HG03097 (cell line): Measurements from ENCODE around the gene MAS1L.

ENCODE experiments used
- ATAC-seq: cut with Tn5 transposase; IDR thresholded peaks from one replicate; pipeline ENCODE4 v1.9.1; 2021; ENCODE audit not compliant: unreplicated experiment, low FRiP score

Gene MAS1L

DNA sequence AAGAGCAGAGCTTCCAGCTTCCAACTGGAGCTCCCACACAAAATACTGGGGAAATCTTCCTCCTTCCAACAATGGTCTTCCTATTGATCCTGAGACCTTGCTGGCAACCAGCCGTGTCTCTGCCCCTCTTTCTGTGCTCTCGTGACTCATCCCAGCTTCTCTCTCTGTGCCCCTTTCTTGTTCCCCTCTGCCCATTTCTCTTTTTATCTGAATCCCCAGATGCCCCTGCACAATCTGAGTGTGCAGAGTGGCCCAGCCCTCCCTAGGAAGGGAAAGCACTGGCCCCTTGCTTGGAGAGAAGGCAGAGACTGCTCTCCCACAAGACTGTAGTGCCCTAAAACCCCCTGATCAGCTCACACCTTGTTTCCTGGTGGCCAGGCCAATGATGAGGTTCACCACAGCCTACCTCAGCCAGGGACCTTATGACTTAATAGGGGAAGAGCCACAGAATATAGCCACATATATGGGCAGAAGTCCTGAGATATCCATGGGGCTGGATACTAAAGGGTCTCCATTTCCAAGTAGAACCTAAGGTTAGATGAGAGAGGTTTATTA, 23.1 kb upstream of the MAS1L start:
- ATAC-seq = no peak

DNA sequence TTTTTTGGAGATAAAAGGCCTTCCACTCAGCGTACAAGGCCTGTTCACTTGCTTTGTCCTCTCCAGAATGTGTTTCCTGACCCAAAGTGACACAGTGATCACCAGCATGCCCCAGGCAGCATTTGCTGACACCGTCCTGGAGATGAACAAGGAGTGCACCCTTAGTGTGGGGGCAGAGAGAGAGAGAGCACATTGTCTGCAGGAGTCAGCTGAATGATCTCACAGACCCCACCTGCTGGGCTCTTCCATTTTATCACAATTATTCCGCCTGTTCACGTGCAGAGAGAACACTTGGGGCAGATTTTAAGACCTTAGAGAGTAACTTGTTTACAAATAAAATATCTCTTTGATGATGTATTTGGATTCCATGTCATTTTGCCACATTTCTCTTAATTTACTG, 22.4 kb upstream of the MAS1L start:
- ATAC-seq = no peak

DNA sequence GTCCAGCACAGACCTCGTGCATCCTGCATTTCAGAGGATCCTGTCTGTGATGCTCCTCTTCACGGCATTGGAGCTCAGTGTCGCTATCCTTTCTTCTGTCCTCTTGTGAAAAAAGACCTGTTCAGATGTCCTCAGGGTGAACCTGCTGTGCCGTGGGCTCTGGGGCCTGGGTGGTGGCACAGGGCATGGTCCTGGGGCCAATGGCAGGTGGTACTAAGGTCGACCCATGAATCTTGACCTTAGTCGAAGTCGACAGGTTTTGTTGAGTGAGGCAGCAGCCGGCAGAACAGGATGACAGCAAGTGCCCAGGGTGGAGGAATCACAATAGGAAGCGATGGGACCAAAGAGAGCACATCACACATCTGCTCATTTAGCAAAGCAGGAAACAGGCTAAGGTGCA, 22.0 kb upstream of the MAS1L start:
- ATAC-seq = no peak

DNA sequence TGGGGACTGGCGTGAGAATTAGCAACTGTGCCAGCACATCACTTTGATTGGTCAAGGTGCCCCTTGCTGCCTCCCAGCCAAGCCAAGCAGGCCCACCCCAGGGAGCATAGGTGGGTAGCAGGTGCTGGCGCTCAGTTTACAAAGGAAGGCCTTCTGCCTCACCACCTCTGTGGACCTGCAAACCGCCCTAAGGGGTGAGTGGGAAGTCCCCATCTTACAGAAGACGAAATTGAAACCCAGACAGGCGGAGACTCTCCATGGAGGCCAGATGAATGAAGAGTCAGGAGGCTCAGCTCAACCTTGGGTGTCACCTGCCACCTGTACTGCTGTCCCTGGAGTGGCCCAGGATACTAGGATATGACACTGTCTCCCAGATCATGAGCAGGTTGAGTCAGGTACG, 21.5 kb upstream of the MAS1L start:
- ATAC-seq = no peak

DNA sequence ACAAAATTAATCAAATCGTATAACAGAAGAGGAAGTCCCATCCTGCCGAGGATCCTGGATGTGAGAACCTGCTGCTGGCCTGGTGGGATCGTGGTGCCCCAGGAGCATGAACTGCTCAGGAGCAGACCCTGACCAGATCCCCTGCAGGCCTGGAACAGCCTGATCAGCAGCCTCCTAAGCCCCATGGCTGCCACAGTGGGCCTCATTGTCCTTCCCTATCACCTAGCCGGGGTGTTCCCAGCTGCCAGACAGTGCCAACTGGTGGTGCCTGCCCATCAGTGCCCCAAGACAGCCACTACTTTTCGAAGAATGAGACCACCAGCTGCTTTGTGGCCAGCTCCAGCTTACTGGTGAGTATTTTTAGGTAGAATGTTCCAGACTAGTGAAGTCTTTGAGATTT, 19.6 kb upstream of the MAS1L start:
- no peak for ATAC-seq

DNA sequence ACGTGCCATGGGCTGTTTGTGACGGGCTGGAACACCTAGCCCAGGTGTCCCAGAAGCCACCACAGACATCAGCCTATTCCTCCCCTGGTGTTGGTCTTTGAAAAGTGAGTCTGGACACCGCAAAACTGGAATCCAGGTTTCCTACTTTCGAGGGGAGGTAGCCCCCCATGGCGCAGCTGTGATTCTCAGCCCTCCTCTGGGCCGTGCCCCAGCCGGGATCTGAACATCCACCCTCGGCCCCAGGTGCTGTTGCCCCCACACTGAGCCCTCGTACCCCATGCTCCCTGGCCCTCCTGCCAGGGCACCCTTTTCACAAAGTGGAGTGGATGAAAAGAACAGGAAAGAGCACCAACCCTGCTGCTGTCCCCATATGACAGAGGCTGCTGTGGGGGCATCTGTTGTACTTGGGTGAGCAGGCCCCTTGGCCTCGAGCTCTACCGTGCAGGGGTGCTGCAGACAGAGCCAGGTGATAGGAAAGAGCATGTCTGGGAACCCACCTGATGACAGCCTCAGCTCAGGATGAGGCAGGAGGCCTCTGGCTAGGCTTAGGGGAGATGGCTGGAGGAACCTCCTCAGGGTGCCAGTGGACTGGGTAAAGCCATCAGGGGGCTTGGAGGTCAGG, 18.8 kb upstream of the MAS1L start:
- no peak for ATAC-seq

DNA sequence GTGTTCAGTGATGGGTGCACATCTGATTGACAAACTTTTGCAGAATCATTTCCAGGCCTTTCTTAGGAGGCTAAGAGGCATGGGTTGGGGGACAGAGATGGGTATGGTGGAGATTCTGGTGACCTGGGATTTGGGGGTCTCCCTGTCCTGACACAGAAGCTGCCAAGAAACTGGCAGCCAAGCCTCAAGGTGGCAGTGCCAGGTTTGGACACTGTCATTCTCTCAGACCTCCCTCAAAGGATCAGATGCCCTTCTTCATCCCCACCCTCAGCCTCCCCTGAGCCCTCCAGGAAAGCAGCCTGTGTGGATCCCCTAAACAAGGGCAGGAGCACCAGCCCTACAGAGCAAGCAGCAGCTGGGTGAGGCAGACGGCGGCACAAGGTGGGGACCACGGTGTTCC, 18.1 kb upstream of the MAS1L start:
- no peak for ATAC-seq

DNA sequence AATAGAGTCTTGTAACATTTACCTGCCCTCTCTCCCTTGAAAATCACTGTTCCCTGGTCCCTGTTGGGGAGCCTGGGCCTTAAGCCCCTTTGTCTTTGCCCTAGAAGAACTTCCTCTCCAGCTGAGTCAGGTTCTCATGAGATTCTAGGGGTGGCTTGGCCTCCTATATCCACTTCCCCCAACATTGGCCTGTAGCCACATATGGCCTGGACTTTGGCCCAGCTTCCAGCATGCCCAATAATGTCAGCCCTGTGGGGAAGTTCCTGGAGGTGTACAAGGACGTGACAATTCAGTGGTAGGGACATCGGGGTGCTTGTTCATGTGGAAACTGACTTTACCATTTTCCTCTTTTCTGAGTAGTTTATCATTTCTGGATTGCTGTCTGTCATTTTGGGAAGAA, 17.2 kb upstream of the MAS1L start:
- no peak for ATAC-seq

DNA sequence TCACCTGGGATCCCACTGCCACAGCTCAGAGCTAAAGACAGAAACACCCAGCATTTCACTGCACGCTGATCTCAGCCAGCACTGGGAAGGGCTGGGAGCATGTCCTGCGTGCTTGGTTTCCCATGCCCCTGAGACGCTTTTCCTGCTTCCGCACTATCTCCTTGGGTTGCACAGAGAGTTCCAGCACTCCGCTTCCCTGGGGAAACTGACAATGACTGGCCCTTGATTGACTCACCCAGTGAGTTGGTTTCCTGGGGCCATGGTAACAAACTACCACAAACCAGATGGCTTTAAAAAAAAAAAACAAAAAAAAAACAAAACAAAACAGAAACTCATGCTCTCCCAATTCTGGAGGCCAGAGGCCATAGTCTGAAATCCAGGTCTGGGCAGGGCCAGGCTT, 14.8 kb upstream of the MAS1L start:
- no peak for ATAC-seq

DNA sequence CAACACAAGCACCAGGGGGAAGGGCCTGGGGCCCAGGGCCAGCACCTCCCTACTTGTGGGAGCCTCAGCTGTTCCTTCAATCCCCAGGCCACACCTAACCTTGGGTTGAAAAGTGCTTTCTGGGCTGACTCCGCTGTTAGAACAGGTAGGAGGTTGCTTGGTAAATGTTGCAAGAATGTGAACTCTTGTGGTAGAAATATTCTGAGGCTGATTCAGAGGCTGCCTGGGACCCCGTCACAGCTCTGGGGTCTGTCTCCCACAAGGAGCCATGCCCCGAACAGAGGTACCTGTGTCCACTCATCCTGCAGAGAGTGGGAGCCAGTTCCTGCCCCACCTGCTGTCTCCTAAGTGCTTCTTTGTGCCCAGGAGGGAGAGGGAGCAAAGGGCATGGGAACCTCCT, 14.4 kb upstream of the MAS1L start:
- ATAC-seq = no peak

DNA sequence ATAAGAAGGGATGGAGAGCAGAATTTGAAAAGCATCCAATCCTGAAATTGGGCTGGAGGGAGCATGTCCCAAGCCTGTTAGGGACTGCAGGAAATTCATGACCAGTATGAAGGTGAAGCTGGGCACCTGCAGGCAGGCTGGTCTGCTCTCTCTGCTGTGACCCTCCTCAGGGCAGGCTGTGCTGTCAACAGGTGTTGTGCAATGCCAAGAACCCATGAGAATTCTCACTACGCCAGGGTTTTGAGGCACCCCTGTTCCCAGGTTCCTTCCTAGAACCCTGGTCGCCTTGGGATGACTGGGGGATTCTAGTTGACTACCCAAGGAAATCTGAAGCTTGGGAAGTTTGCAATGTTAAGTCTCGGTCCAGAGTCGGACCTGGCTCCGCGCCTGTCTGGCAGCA, 13.3 kb upstream of the MAS1L start:
- ATAC-seq = no peak

DNA sequence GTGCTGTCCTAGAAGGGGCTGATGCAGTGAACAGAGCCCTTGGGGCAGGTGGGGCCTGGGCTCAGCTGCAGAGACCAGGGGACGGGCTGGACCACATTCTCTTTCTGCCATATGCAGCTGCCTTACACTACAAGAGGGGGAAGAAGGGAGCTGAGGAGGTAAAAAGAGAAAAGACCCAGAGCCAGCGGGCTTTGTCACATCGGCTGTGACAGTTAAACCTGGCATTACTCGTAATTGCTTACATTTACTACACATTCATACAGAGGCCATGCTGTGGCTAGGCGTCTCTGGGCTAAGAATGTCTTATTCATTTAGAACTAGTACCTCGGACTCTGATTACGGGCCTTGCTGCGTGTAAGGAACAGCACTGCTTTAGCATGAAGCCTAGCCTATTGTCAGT, 12.8 kb upstream of the MAS1L start:
- ATAC-seq = no peak

DNA sequence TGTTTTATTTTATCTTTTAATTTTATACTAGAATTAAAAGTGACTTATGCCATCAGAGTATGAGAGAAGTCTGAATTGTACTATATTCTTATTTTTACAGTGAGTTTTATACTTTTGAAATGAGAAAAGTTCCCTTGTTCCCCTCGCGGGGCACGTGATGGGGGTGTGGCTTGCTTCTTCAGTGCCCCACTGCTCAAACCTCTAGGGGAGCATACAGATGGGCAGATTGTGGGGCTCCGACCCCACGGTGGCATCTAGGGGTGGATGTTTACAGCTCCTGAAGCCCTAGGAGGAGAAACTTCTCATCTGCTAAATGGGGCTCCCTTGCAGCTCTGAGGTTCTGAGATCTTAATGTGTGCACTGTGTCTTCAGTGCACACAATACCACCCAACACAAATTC, 11.9 kb upstream of the MAS1L start:
- ATAC-seq = no peak

DNA sequence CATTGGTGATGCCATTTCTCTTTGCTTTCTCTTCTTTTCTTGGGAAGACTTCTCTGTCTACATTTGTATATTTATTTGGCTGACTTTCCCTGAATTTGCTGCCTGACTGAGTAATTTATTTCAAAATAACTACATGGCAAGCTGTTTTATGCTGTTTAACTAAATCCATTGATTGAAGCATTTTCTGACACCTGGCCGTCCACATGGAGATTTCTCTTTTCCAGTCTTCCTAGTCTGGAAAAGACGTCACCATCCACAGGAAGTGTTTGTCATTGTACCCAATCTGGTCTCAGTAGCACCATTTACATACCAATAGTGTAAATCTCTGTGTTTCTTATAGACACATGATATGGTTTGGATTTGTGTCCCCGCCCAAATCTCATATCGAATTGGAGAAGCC, 9.2 kb upstream of the MAS1L start:
- no peak for ATAC-seq

DNA sequence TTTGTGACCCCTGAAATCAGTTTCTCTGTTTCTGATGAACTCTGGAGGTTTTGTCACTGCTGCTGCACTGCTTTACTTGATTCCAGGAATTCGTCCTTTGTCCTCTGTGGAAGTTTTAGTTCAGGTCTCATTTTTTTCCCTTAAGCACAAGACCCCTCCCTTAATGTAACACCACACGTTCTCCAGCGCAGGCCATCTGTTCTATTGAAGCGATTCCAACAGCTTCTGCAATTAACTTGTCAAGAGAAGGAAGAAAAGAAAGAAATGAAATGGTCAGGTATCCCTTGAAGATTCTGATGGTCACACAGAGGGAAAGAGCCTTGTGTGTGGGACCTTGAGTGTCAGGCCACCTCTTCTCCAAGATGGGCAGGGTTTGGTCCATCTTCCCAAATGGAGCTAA, 7.8 kb upstream of the MAS1L start:
- ATAC-seq = no peak

DNA sequence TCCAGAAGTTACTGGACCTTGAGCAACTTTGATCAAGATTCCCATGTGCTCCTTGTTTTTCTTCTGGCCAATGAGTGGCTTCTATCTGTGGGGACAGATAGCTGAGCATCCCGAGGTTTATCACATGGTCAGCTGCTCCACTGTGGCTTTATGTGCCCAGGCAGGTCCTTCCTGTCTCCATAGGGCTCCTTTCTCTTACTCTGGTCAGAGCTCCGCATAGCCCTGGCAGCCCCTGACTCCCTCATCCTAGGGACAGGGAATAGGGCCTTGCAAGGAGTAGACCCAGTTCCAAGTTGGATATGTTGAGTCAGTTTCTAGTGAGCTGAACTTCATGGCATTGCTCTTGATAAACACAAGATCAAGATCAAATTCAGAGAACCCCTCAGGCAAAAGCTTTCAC, 6.4 kb upstream of the MAS1L start:
- no peak for ATAC-seq

DNA sequence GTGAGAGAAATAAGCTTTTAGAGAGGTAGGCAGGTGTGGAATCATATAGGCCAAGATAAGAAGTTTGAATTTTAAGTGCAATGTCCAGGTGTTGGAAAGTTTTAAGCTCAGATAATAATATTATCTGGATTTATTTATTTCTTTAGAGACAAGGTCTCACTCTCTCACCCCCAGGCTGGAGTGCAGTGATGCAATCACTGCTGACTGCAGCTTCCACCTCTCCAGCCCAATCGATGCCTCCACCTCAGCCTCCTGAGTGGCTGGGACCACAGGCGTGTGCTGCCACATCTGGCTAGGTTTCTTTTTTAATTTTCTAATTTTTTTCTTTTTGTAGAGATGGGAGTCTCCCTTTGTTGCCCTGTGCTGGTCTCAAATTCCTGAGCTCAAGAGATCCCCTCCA, 5.5 kb upstream of the MAS1L start:
- no peak for ATAC-seq

DNA sequence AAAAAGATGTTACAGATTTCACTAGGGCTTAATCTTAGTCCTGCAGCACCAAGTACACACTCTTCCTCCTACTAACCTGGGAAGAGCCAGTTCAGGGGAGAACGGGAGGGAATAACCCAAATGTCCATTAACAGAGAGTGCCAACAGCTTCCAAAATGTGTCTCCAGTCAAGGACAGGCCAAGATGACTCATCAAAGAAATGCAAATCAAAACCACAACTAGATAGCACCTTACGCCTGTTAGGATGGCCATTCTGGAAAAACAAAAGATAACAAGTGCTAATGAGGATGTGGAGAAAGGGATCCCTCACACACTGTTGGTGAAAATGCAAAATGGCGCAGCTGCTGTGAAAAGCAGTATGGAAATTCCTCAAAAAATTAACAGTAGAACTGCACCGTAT, 3.8 kb upstream of the MAS1L start:
- ATAC-seq = no peak

DNA sequence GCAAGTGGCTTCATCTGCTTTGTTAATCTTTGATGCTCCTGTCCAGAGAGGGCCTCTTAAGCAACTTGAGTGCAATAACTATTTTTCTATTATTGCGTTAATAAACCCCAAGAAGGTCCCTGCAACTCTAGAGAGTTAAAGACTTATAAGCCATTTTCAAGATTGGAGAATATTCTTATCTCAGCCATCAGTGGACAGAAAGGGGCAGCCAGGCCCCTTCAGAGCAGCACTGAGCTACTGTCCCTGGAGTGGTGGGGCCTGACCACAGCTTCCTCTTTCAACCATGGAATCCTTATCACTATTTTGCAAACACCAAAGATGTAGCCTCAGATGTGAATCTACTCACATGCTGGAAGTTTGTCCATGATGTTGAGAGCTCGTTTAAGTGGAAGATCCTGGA, 2.8 kb upstream of the MAS1L start:
- no peak for ATAC-seq

DNA sequence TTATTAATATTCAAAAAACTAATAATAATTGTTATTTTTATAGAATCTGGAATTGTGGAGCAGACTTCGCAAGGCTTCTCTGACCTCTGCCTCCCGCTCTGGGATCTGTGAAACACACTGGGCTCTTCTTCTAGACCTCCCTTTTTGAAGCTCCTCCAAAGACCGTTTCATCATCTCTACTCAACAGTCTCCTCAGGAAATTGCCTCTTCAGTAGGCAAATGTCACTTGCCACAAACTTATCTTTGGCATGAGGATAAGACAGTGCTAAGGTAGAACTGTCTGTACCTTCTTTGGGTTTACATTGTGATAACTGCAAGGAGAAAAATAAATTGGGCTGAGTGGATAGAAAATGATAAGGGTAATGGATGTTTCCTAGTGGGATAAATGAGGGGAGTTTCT, 2.3 kb upstream of the MAS1L start:
- ATAC-seq = no peak

DNA sequence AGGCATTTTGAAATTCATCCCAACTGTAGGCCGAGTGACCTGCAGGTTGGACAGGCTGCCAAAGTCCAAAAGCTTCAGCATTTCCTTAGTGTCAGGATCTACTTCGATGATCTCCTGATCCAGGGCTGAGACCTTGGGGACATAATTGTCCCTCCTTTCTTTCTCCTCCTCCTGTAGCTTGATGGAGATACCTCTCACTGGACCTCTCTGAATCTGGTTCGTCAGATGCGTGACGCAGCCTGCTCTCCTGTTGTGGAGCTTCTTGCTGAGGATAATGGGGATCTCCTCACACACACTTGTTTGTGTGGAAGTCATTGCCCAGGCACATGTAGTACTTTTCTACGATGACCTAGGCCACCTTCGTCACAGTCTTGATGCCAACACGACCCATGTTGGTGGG, 1.5 kb upstream of the MAS1L start:
- ATAC-seq = no peak

DNA sequence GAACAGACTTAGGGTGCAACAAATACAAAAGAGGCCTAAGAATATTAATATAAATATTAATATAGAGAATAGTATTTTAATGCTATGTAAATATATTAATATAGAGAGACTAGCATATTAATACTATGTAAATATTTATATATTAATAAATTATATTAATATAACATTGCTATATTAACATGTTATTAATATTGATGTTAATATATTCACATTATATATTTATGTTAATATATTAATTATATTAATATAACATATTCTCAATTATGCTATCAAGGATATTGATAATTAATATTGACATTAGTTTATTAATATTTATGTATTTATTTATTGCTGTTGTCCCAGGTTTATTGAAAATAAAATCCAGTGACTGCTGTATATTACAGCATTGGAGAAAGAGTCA, 1.1 kb upstream of the MAS1L start:
- ATAC-seq = no peak

DNA sequence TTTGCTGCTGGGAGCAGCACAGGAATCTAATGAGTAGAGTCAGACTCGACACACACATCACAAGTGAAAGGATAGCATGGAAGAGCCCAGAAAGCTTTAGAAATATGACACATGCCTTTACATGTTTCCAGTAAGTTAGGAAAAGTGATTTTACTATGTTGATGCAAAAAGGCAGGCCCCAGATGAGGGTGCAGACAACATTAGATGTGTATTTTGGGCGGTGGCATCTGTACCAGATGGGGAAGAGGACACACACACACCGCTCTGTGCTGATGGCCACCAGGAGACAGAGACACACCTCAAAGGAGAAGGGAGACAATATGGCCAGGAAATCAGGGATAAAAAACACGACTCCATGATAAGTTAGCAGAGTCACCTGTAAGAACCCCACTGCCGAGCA, 625 bp downstream of the MAS1L start:
- ATAC-seq = no peak
